GM19023 (cell line): ENCODE measurements around the gene PDE7B.
"Not testable (repeated sequence)": the region's sequence is repeated elsewhere in the genome, so short reads cannot be mapped to it uniquely, and the experiment has no call there.

ENCODE experiments used
- ATAC-seq: cut with Tn5 transposase; IDR thresholded peaks from one replicate; pipeline ENCODE4 v1.9.1; 2021; ENCODE audit warnings: mild to moderate bottlenecking, moderate library complexity; ENCODE audit not compliant: unreplicated experiment

Gene PDE7B

GRCh38 chr6:135842618-135843392, 8.7 kb upstream of the PDE7B start:
- ATAC-seq: no peak

- ATAC-seq: no peak
These were observed 619 bp upstream of the PDE7B start for GRCh38 chr6:135850882-135851281.

DNA sequence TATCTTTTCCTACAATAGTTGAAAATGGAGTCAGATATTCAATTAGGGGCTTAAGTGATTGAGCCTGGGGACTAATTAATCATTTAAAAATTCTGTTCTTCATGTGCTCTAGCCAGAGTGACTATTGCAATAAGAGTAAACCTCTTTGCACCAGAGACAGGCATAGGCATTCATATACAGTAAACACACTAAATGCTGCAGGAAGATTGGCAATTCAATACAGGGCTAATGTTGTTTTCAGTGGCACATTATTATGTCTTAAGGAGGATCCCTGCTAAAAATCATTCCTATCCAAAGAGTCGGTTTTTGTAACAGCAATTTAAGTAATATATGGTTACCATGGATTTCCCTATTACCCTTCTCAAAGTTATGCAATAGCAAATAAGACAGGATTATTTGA, 1.2 kb downstream of the PDE7B start:
- no peak for ATAC-seq

DNA sequence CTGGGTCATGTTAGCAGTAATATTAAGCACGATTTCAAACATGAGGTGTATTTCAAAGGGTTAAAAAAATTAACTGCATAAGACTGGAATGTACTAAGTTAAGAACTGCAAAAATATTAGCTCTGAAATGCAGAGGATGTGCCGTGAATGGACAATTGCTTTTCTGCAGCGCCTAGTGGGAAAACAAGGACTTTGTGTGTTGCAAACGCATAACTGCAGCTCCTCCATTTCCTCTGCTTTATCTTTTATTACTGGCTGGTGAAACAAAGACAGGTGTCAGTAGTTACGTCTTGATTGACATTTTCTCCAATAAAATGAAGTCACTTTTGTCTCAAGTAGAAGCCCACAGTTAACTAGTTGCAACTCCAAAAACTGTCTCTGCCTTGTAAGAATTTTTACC, 1.7 kb downstream of the PDE7B start:
- no peak for ATAC-seq

- ATAC-seq: no peak
These were observed 2.5 kb downstream of the PDE7B start for GRCh38 chr6:135853986-135854385.

GRCh38 chr6:135854799-135855198, 3.3 kb downstream of the PDE7B start:
- no peak for ATAC-seq

GRCh38 chr6:135858931-135859330, 7.4 kb downstream of the PDE7B start:
- no peak for ATAC-seq

- no peak for ATAC-seq
These were observed 8.9 kb downstream of the PDE7B start for GRCh38 chr6:135860361-135860760.

DNA sequence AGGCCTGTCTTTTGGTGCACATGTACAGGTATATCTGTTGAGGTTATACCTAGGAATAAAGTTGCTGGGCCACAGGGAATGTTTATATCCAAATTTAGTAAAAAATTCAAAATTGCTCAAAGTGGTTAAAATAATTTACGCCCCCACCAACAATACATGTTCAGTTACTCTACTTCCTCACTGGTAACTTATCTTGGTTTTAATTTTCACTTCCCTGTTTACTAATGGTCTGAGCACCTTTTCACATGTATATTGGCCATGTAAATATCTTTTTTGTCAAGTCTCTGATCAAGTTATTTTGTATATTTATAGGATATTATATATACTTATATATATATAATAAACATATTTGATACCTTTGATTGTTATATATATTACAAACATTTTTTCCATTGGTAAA, 9.7 kb downstream of the PDE7B start:
- no peak for ATAC-seq

GRCh38 chr6:135864929-135865328, 13.4 kb downstream of the PDE7B start:
- not testable (repeated sequence) for ATAC-seq

DNA sequence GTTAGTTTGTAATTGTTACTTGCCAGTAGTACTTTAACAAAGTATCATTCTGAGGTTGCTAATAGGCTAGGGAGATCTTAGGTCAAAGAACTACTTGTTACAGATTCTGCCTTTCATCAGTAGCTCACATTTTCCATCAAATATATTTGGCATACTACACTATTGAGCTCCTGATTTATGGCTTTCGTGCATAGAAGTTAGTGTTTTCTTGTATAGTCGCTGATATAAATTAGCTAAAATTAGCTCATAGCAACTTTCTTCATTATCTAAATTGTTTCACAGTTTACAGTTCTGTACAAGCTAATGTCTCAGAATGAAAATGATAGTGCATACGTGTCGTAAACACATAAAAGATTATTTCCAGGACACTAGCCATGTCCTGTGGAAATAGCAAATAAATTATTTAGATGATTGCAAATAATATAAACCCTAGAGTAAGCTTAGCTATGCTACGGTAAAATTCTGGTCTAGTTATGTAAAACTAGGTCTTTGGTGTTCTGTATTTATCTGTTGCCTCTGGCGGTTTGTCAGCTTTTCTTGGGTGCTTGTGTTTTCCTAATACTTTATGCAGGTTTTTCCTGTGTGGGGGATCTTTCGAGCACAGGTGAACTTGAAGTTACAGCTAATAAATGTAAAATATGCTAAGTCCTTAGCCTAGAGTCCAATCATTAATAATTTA, 15.1 kb downstream of the PDE7B start:
- no peak for ATAC-seq

DNA sequence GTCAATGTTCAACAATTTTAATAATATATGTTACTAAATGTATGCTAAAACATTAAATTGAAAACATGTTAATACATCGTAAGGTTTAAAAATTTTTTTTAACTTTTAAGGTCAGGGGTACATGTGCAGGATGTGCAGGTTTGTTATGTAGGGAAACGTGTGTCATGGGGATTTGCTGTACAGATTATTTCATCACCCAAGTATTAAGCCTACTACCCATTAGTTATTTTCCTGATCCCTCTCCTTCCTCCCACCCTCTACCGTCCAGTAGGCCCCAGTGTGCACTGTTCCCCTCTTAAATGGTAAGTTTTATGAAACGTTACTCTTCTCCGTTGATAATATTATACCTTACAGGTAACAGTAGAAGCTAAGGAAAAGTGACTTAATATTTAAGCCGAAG, 15.8 kb downstream of the PDE7B start:
- ATAC-seq: no peak

GRCh38 chr6:135869857-135870256, 18.4 kb downstream of the PDE7B start:
- ATAC-seq: no peak

GRCh38 chr6:135870722-135871121, 19.2 kb downstream of the PDE7B start:
- ATAC-seq: no peak

DNA sequence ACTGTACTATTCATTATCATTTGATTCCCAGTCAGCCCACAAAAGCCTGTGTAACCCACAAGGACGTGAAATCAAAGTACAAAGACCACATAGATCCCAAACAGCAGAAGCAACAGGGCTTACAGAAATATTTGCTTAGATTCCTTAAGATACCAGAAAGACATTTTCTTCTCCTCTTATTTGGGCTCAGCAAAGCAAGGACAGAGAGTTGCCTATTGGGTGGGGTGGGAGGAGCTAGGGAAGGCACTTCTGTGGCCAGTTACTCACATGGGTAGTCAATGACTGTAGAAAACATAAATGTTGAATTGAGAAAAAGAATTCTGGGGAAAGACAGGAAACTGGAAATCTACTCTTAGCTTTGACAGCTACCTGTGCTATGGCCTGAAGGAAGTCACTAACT, 19.8 kb downstream of the PDE7B start:
- ATAC-seq: no peak

- no peak for ATAC-seq
These were observed 20.4 kb downstream of the PDE7B start for GRCh38 chr6:135871878-135872277.

- ATAC-seq: no peak
These were observed 23.9 kb downstream of the PDE7B start for GRCh38 chr6:135875446-135875845.

- no peak for ATAC-seq
These were observed 24.6 kb downstream of the PDE7B start for GRCh38 chr6:135876058-135876457.

- ATAC-seq: no peak
These were observed 26.2 kb downstream of the PDE7B start for GRCh38 chr6:135877666-135878065.

- ATAC-seq: peak; percentile 86
These were observed 28.8 kb downstream of the PDE7B start for GRCh38 chr6:135880066-135880972.

GRCh38 chr6:135883045-135883444, 31.5 kb downstream of the PDE7B start:
- ATAC-seq: no peak
